SKM-1 treated with dmso at 0.1 percent for 144 hours (cell line): ENCODE results near the gene TMEM273.
A peak's percentile ranks its signal among the peaks of the same experiment; 100 is the strongest.
"Not testable (repeated sequence)": the region's sequence is repeated elsewhere in the genome, so short reads cannot be mapped to it uniquely, and the experiment has no call there.

Experiments
- DNase-seq: peaks from one replicate; lab custom pipeline; 2025; ENCODE audit not compliant: unreplicated experiment; lab: John Stamatoyannopoulos, UW

The TMEM273 gene

GRCh38 chr10:49207113-49207512 is 18.9 kb upstream of the TMEM273 start:
- no peak for DNase-seq

GRCh38 chr10:49205206-49205605 is 17.0 kb upstream of the TMEM273 start:
- no peak for DNase-seq

GRCh38 chr10:49204119-49204518 is 15.9 kb upstream of the TMEM273 start:
- DNase-seq, result no peak

- DNase-seq, result no peak
Observed at GRCh38 chr10:49202266-49202665, 14.1 kb upstream of the TMEM273 start.

GRCh38 chr10:49200854-49201253 is 12.7 kb upstream of the TMEM273 start:
- DNase-seq, result no peak

GRCh38 chr10:49197171-49197570 is 9.0 kb upstream of the TMEM273 start:
- no peak for DNase-seq

- not testable (repeated sequence) for DNase-seq
Observed at GRCh38 chr10:49195864-49196263, 7.7 kb upstream of the TMEM273 start.

- DNase-seq, result no peak
Observed at GRCh38 chr10:49194212-49194920, 6.2 kb upstream of the TMEM273 start.

GRCh38 chr10:49191349-49191748 is 3.2 kb upstream of the TMEM273 start:
- no peak for DNase-seq

GRCh38 chr10:49189422-49189821 is 1.2 kb upstream of the TMEM273 start:
- DNase-seq, result no peak

GRCh38 chr10:49187044-49187484 is 1.1 kb downstream of the TMEM273 start:
- DNase-seq, result no peak

GRCh38 chr10:49186613-49187012 is 1.6 kb downstream of the TMEM273 start:
- DNase-seq, result no peak

GRCh38 chr10:49185213-49185612 is 3.0 kb downstream of the TMEM273 start:
- DNase-seq, result no peak

GRCh38 chr10:49184642-49185111 is 3.5 kb downstream of the TMEM273 start:
- no peak for DNase-seq

- peak; percentile 55 for DNase-seq
Observed at GRCh38 chr10:49183596-49184542, 4.3 kb downstream of the TMEM273 start.

- DNase-seq, result no peak
Observed at GRCh38 chr10:49182776-49183175, 5.4 kb downstream of the TMEM273 start.

- no peak for DNase-seq
Observed at GRCh38 chr10:49180444-49180860, 7.7 kb downstream of the TMEM273 start.

GRCh38 chr10:49179699-49180443 is 8.3 kb downstream of the TMEM273 start:
- no peak for DNase-seq

GRCh38 chr10:49178489-49179471 is 9.4 kb downstream of the TMEM273 start:
- no peak for DNase-seq
